SJSA1 (cell line): ENCODE results near the gene CLDN16. TPM values are rescaled to one million over a fixed set of nuclear protein-coding genes. Genes with fewer than 3 reads are reported as not detected.

ENCODE experiments used
- DNase-seq, 2 experiments: peaks; one replicate each; pipeline ENCODE4 v3.0.0-alpha.2; 2015 to 2020; ENCODE audit warnings: low spot score in 2 of 2, low read depth in 1 of 2
- H3K27ac ChIP-seq: fragments of 250-450 bp; sonication (Bioruptor Pico); 2 replicates; pipeline ENCODE4 v1.5.1; 2020; ENCODE audit warnings: mild to moderate bottlenecking, moderate library complexity
- H3K27me3 ChIP-seq: fragments of 250-450 bp; sonication (Bioruptor Pico); replicated peaks from 2 replicates; pipeline ENCODE4 v1.5.1; 2020; ENCODE audit warnings: mild to moderate bottlenecking, moderate library complexity
- H3K36me3 ChIP-seq: fragments of 250-450 bp; sonication (Bioruptor Pico); 2 replicates; pipeline ENCODE4 v1.5.1; 2020; ENCODE audit warnings: mild to moderate bottlenecking
- H3K4me1 ChIP-seq: fragments of 250-450 bp; sonication (Bioruptor Pico); replicated peaks from 2 replicates; pipeline ENCODE4 v1.6.1; 2021; ENCODE audit warnings: mild to moderate bottlenecking
- H3K4me3 ChIP-seq: fragments of 250-450 bp; sonication (Bioruptor Pico); 2 replicates; pipeline ENCODE4 v1.5.1; 2020; ENCODE audit warnings: mild to moderate bottlenecking
- H3K9me3 ChIP-seq: fragments of 250-450 bp; sonication (Bioruptor Pico); replicated peaks from 2 replicates; pipeline ENCODE4 v1.5.1; 2020; ENCODE audit warnings: mild to moderate bottlenecking
- total RNA-seq: library from RNA; depleted of rRNA; stranded (reverse); fragments of >200 nt; shearing (Covaris generic); gene quantifications from 2 replicates; pipeline ENCODE4 v1.2.3, GENCODE V29; 2014; rRNA removed

CLDN16 gene
- total RNA-seq, 1 experiment from 2014 or later, result 0.08 TPM

GRCh38 chr3:190458040-190458439, 70.1 kb downstream of the CLDN16 start:
- no peak overlapping the region for H3K27ac ChIP-seq
- DNase-seq, result no peak

More at GRCh38 chr3:190458040-190458439, 70.1 kb downstream of the CLDN16 start:
- H3K4me1 ChIP-seq, result no peaks in the 10 kb centered on the region
- H3K4me3 ChIP-seq, result no peak overlapping the region
- no peaks in the 10 kb centered on the region for H3K9me3 ChIP-seq
- no peaks in the 10 kb centered on the region for H3K36me3 ChIP-seq
- H3K27me3 ChIP-seq, result no peaks in the 10 kb centered on the region

Other genes with a start within 250 kb of the CLDN16 start
- gene CLDN1, start 65.7 kb upstream of the CLDN16 start, total RNA-seq, result 1.5 and 2.4 TPM in 2 replicates
- not detected in 2 replicates for gene TMEM207, start 61.7 kb downstream of the CLDN16 start, total RNA-seq
- 20.1 and 29.6 TPM in 2 replicates for gene IL1RAP, start 125.9 kb downstream of the CLDN16 start, total RNA-seq